CD8-positive, alpha-beta memory T cell (primary cell): ENCODE data around the gene TNPO2. TPM values are rescaled to one million over a fixed set of nuclear protein-coding genes. Genes with fewer than 3 reads are reported as not detected.

Experiments used
- CTCF ChIA-PET: fragments of 350-600 bp; sonication (Branson Sonifier 250); formaldehyde crosslinking; loops from one replicate; lab custom pipeline; 2021; ENCODE audit warnings: antibody characterized with exemption; lab: Charles Lee
- POLR2A ChIA-PET: fragments of 350-600 bp; sonication (Branson Sonifier 250); formaldehyde crosslinking; loops from one replicate; lab custom pipeline; 2021; ENCODE audit warnings: antibody characterized with exemption; lab: Charles Lee
- DNase-seq, 5 donors: peaks; one replicate each; pipeline versions ENCODE4 v3.0.0 to v3.0.0-alpha.2; 2020 to 2022; ENCODE audit warnings: mixed read lengths in 1 of 5
- H3K27ac ChIP-seq: one replicate; pipeline ENCODE4 v1.7.0; 2013; ENCODE audit warnings: low read depth, mild to moderate bottlenecking, low read length, moderate library complexity
- H3K27me3 ChIP-seq: 2 replicates; pipeline ENCODE4 v1.7.0; 2013; ENCODE audit warnings: low read length, mild to moderate bottlenecking; ENCODE audit not compliant: insufficient read depth, poor library complexity, severe bottlenecking
- H3K36me3 ChIP-seq: 2 replicates; pipeline ENCODE4 v1.7.0; 2013; ENCODE audit warnings: mild to moderate bottlenecking, low read length, moderate library complexity; ENCODE audit not compliant: insufficient read depth
- H3K4me1 ChIP-seq: 2 replicates; pipeline ENCODE4 v1.7.0; 2013; ENCODE audit warnings: mild to moderate bottlenecking, low read length, moderate library complexity; ENCODE audit not compliant: insufficient read depth
- H3K4me3 ChIP-seq: 2 replicates; pipeline ENCODE4 v1.7.0; 2013; ENCODE audit warnings: mild to moderate bottlenecking, low read length
- H3K9me3 ChIP-seq: 2 replicates; pipeline ENCODE4 v1.7.0; 2013; ENCODE audit warnings: mild to moderate bottlenecking, low read length
- H3K27ac Mint-ChIP-seq, 8 donors: one replicate each; pipeline ENCODE4 v1.8.0; 2020 to 2021; ENCODE audit warnings: mixed read lengths in 8 of 8, mild to moderate bottlenecking in 6 of 8, inconsistent platforms in 3 of 8, moderate library complexity in 3 of 8
- H3K27me3 Mint-ChIP-seq, 2 donors: one replicate each; pipeline ENCODE4 v1.8.0; 2020 to 2021; ENCODE audit warnings: mixed read lengths in 2 of 2, mild to moderate bottlenecking in 1 of 2, moderate library complexity in 1 of 2
- H3K36me3 Mint-ChIP-seq, 3 donors: one replicate each; pipeline ENCODE4 v1.8.0; 2020 to 2021; ENCODE audit warnings: mixed read lengths in 3 of 3, inconsistent platforms in 1 of 3, mild to moderate bottlenecking in 1 of 3
- H3K4me1 Mint-ChIP-seq, 3 donors: one replicate each; pipeline ENCODE4 v1.8.0; 2020 to 2021; ENCODE audit warnings: mixed read lengths in 3 of 3, inconsistent platforms in 1 of 3, mild to moderate bottlenecking in 1 of 3
- H3K4me3 Mint-ChIP-seq, 7 donors: one replicate each; pipeline ENCODE4 v1.8.0; 2020 to 2021; ENCODE audit warnings: mixed read lengths in 7 of 7, mild to moderate bottlenecking in 6 of 7, moderate library complexity in 4 of 7, inconsistent platforms in 2 of 7
- H3K9me3 Mint-ChIP-seq, 5 donors: one replicate each; pipeline ENCODE4 v1.8.0; 2020 to 2022; ENCODE audit warnings: mixed read lengths in 5 of 5, mild to moderate bottlenecking in 3 of 5, moderate library complexity in 2 of 5, inconsistent platforms in 1 of 5
- polyA plus RNA-seq: library from polyadenylated mRNA; unstranded; fragments of 300-500 nt; fragmentation: Illumina TruSeq; gene quantifications from one replicate; pipeline ENCODE4 v1.2.3, GENCODE V29; 2021
- total RNA-seq, 2 experiments: library from RNA; stranded (reverse); gene quantifications; one replicate each; pipeline ENCODE4 v1.2.3, GENCODE V29; 2021

Gene TNPO2
- total and polyA plus RNA-seq, 3 experiments from 2014 or later, result 3.4 to 148 (median 148) TPM

- Mint-ChIP-seq H3K36me3 (peaks cover 4 to 73% (median 18%) of the 10 kb centered on the region in 3 donors), H3K4me1 (peaks cover 20 to 38% (median 27%) of the 10 kb centered on the region in 3 donors), H3K4me3 (no peak overlapping the region), H3K27ac (no peak overlapping the region), H3K27me3 (no peaks in the 10 kb centered on the region), H3K9me3 (no peaks in the 10 kb centered on the region)
- ChIA-PET CTCF (interaction anchor here (1.2 to 2.1 kb wide), 4 partner anchors 108 to 215 kb away, joined by 3 to 6 read pairs (median 5); partner anchors contain the start of gene GCDH), POLR2A (no interaction called here)
- no peak overlapping the region for H3K4me3 ChIP-seq
- peaks cover 55% of the 10 kb centered on the region for H3K36me3 ChIP-seq
- H3K27me3 ChIP-seq, result no peaks in the 10 kb centered on the region
- no peak for DNase-seq
- H3K27ac ChIP-seq, result no peak overlapping the region
- no peaks in the 10 kb centered on the region for H3K9me3 ChIP-seq
- peaks cover 22% of the 10 kb centered on the region for H3K4me1 ChIP-seq
Measured at GRCh38 chr19:12675399-12675798, 48.3 kb downstream of the TNPO2 start.

- peaks cover 37 to 49% (median 38%) of the 10 kb centered on the region in 3 donors for H3K4me1 Mint-ChIP-seq
- H3K27me3 Mint-ChIP-seq, result no peaks in the 10 kb centered on the region
- POLR2A ChIA-PET, result interaction anchor here (0.9 kb wide), 1 partner anchor 12 kb away, joined by 3 read pairs; no protein-coding TSS in a partner anchor
- no peak overlapping the region for H3K4me3 Mint-ChIP-seq
- no peaks in the 10 kb centered on the region for H3K9me3 Mint-ChIP-seq
- peaks cover 34% of the 10 kb centered on the region for H3K36me3 ChIP-seq
- H3K9me3 ChIP-seq, result no peaks in the 10 kb centered on the region
- H3K4me1 ChIP-seq, result peaks cover 30% of the 10 kb centered on the region
- no peak overlapping the region for H3K4me3 ChIP-seq
- H3K27me3 ChIP-seq, result no peaks in the 10 kb centered on the region
- H3K36me3 Mint-ChIP-seq, result peaks cover 4 to 68% (median 11%) of the 10 kb centered on the region in 3 donors
- CTCF ChIA-PET, result interaction anchor here (0.6 to 4.3 kb wide), 12 partner anchors 8 to 109 kb away, joined by 3 to 19 read pairs (median 5); partner anchors contain the start of genes DHPS and GET3
- no peak for DNase-seq
- H3K27ac ChIP-seq, result no peak overlapping the region
- H3K27ac Mint-ChIP-seq, result peak overlapping the region in 2 of 8 donors; percentile 51 to 58
Measured at GRCh38 chr19:12672744-12673143, 51.0 kb downstream of the TNPO2 start.

- peaks cover 4 to 54% (median 6%) of the 10 kb centered on the region in 3 donors for H3K36me3 Mint-ChIP-seq
- H3K4me3 ChIP-seq, result peak overlapping the region; percentile 71
- H3K27ac Mint-ChIP-seq, result peak overlapping the region; percentile 42 to 100 (median 100)
- no peaks in the 10 kb centered on the region for H3K27me3 ChIP-seq
- peak overlapping the region; percentile 87 to 99 (median 95) for H3K4me3 Mint-ChIP-seq
- H3K27ac ChIP-seq, result peak overlapping the region; percentile 86
- peaks cover 45 to 56% (median 46%) of the 10 kb centered on the region in 3 donors for H3K4me1 Mint-ChIP-seq
- CTCF ChIA-PET, result interaction anchor here (0.7 to 4.3 kb wide), 8 partner anchors 11 to 110 kb away, joined by 3 to 19 read pairs (median 6); partner anchors contain the start of gene DHPS
- peaks cover 34% of the 10 kb centered on the region for H3K4me1 ChIP-seq
- POLR2A ChIA-PET, result interaction anchor here (0.9 to 2.2 kb wide), 4 partner anchors 26 to 136 kb away, joined by 3 to 12 read pairs (median 4); partner anchors contain the start of genes FBXW9, RNASEH2A, ZNF490 and ZNF791
- H3K36me3 ChIP-seq, result peaks cover 12% of the 10 kb centered on the region
- H3K9me3 Mint-ChIP-seq, result no peaks in the 10 kb centered on the region
- no peak for DNase-seq
- no peaks in the 10 kb centered on the region for H3K27me3 Mint-ChIP-seq
- no peaks in the 10 kb centered on the region for H3K9me3 ChIP-seq
Measured at GRCh38 chr19:12670159-12670928, 53.4 kb downstream of the TNPO2 start.

- peak overlapping the region; percentile 86 for H3K27ac ChIP-seq
- no peaks in the 10 kb centered on the region for H3K27me3 ChIP-seq
- H3K4me3 ChIP-seq, result peak overlapping the region; percentile 71
- H3K9me3 ChIP-seq, result no peaks in the 10 kb centered on the region
- peaks cover 9% of the 10 kb centered on the region for H3K36me3 ChIP-seq
- H3K4me1 ChIP-seq, result peaks cover 42% of the 10 kb centered on the region
- DNase-seq, result peak; percentile 63 to 84 (median 74)
- no peaks in the 10 kb centered on the region for H3K27me3 Mint-ChIP-seq
- H3K36me3 Mint-ChIP-seq, result peaks cover 4 to 55% (median 5%) of the 10 kb centered on the region in 3 donors
- H3K27ac Mint-ChIP-seq, result peak overlapping the region; percentile 99 to 100 (median 100)
- H3K4me1 Mint-ChIP-seq, result peaks cover 50 to 64% (median 52%) of the 10 kb centered on the region in 3 donors
- no peaks in the 10 kb centered on the region for H3K9me3 Mint-ChIP-seq
- H3K4me3 Mint-ChIP-seq, result peak overlapping the region; percentile 87 to 99 (median 95)
- ChIA-PET POLR2A (interaction anchor here (0.5 to 2.2 kb wide), 12 partner anchors 12 to 1089 kb away, joined by 3 to 12 read pairs (median 3); partner anchors contain the start of genes DHPS, FBXW9, GCDH and JUNB), CTCF (interaction anchor here (0.6 to 2.5 kb wide), 8 partner anchors 9 to 127 kb away, joined by 3 to 8 read pairs (median 3); partner anchors contain the start of gene DHPS)
Measured at GRCh38 chr19:12669270-12670158, 54.2 kb downstream of the TNPO2 start.

- peak; percentile 64 to 82 (median 68) for DNase-seq
- Mint-ChIP-seq H3K27me3 (no peaks in the 10 kb centered on the region), H3K4me1 (peaks cover 48 to 64% (median 52%) of the 10 kb centered on the region in 3 donors), H3K4me3 (peak overlapping the region; percentile 87 to 99 (median 95)), H3K36me3 (peaks cover 2 to 54% (median 4%) of the 10 kb centered on the region in 3 donors), H3K27ac (peak overlapping the region; percentile 99 to 100 (median 100)), H3K9me3 (no peaks in the 10 kb centered on the region)
- peak overlapping the region; percentile 71 for H3K4me3 ChIP-seq
- H3K27me3 ChIP-seq, result no peaks in the 10 kb centered on the region
- CTCF ChIA-PET, result interaction anchor here (0.6 to 2.5 kb wide), 8 partner anchors 10 to 179 kb away, joined by 3 to 8 read pairs (median 3); partner anchors contain the start of gene DHPS
- H3K36me3 ChIP-seq, result peaks cover 3% of the 10 kb centered on the region
- H3K9me3 ChIP-seq, result no peaks in the 10 kb centered on the region
- H3K4me1 ChIP-seq, result peaks cover 43% of the 10 kb centered on the region
- peak overlapping the region; percentile 86 for H3K27ac ChIP-seq
- POLR2A ChIA-PET, result interaction anchor here (0.5 to 2.2 kb wide), 10 partner anchors 13 to 1904 kb away, joined by 3 to 12 read pairs (median 3); partner anchors contain the start of genes DHPS, GCDH, RNASEH2A and TRIR
Measured at GRCh38 chr19:12668932-12669269, 54.8 kb downstream of the TNPO2 start.

- ChIA-PET POLR2A (interaction anchor here (0.5 to 2.2 kb wide), 4 partner anchors 54 to 1903 kb away, joined by 3 to 12 read pairs (median 3); partner anchors contain the start of genes TRIR, ZNF490 and ZNF791), CTCF (interaction anchor here (0.9 to 5.7 kb wide), 6 partner anchors 10 to 179 kb away, joined by 3 to 32 read pairs (median 3); partner anchors contain the start of gene DHPS)
- H3K27me3 Mint-ChIP-seq, result no peaks in the 10 kb centered on the region
- peak overlapping the region; percentile 99 to 100 (median 100) for H3K27ac Mint-ChIP-seq
- no peaks in the 10 kb centered on the region for H3K27me3 ChIP-seq
- peak overlapping the region; percentile 86 for H3K27ac ChIP-seq
- H3K4me3 ChIP-seq, result peak overlapping the region; percentile 71
- no peaks in the 10 kb centered on the region for H3K9me3 ChIP-seq
- peaks cover 43% of the 10 kb centered on the region for H3K4me1 ChIP-seq
- H3K4me1 Mint-ChIP-seq, result peaks cover 48 to 64% (median 52%) of the 10 kb centered on the region in 3 donors
- DNase-seq, result no peak
- H3K36me3 Mint-ChIP-seq, result peaks cover 2 to 54% (median 4%) of the 10 kb centered on the region in 3 donors
- H3K9me3 Mint-ChIP-seq, result no peaks in the 10 kb centered on the region
- H3K36me3 ChIP-seq, result no peaks in the 10 kb centered on the region
- peak overlapping the region; percentile 87 to 99 (median 95) for H3K4me3 Mint-ChIP-seq
Measured at GRCh38 chr19:12668346-12668745, 55.4 kb downstream of the TNPO2 start.
